ENCODE results near the gene SPTBN5.

The SPTBN5 gene

DNA sequence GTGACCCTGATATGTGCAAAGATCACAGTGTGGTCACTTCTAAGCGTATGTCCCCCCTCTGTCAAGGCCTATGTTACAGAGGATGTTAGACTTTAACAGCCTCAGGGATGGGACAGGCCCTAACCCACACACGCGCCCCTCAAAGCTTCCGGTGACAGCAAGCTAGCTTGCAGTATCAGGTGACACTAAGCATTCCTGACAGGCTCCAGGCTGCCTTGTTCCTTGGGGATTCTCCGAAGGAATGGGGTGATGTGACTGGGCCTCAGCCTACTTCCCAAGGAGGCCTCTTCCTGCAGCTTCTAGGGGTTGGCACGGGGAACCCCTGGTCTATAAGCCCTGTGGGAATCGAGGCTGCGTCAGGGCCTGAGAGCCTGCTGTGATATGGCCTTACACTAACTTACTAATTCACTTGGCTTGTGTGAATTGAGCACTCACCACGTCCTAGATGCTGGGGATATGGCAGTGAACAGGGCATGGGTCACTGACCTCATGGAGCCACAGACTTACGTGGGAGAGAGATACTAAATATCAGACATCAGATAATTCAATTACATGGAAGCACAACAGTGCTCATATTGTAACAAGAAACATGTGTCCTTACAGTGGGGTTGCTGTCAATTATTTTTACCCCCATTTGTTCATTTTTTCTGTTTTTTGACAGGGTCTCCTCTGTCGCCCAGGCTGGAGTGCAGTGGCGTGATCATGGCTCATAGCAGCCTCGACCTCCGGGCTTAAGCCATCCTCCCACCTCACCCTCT, 11.4 kb upstream of the SPTBN5 start:
- Mint-ChIP-seq H3K9me3 (no peaks in the 10 kb centered on the region), H3K4me3 (peak overlapping the region; percentile 53), H3K27ac (peak overlapping the region; percentile 81), H3K27me3 (ENCODE audit: low read depth, poor library complexity) (no peaks in the 10 kb centered on the region), H3K4me1 (peaks cover 41% of the 10 kb centered on the region), H3K36me3 (ENCODE audit: low read depth) (peaks cover 11% of the 10 kb centered on the region)
- peak; percentile 58 for DNase-seq
- TF ChIP-seq, protein P1, sequence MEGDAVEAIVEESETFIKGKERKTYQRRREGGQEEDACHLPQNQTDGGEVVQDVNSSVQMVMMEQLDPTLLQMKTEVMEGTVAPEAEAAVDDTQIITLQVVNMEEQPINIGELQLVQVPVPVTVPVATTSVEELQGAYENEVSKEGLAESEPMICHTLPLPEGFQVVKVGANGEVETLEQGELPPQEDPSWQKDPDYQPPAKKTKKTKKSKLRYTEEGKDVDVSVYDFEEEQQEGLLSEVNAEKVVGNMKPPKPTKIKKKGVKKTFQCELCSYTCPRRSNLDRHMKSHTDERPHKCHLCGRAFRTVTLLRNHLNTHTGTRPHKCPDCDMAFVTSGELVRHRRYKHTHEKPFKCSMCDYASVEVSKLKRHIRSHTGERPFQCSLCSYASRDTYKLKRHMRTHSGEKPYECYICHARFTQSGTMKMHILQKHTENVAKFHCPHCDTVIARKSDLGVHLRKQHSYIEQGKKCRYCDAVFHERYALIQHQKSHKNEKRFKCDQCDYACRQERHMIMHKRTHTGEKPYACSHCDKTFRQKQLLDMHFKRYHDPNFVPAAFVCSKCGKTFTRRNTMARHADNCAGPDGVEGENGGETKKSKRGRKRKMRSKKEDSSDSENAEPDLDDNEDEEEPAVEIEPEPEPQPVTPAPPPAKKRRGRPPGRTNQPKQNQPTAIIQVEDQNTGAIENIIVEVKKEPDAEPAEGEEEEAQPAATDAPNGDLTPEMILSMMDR (IDR thresholded peaks at IDR 0.05), result no peak

DNA sequence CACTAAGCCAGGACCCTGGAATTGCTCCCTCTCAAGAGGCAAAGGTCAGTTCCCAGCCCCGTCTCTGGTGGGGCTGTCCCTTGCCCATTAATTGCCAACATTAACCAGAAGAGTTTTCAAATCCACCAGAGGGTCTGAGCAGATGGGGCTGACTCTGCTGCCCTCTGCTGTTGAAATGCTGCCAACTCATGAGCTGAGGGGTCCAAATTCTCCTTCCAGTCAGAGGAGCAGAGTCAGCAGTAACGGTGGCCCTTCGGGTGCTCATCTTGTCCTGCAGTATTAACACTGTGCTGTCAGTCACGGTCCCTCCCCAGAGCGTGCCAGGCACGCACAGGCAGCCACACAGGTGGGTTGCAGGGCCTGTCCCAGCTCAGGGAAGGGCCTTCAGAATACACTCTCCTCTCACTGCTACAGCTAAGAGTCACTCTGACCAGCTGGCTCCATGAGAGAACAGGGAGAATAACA, 10.7 kb upstream of the SPTBN5 start:
- no peaks in the 10 kb centered on the region for H3K27me3 Mint-ChIP-seq (ENCODE audit: low read depth, poor library complexity)
- H3K4me3 Mint-ChIP-seq, result peak overlapping the region; percentile 53
- peak overlapping the region; percentile 81 for H3K27ac Mint-ChIP-seq
- peaks cover 41% of the 10 kb centered on the region for H3K4me1 Mint-ChIP-seq
- H3K9me3 Mint-ChIP-seq, result no peaks in the 10 kb centered on the region
- DNase-seq, result peak; percentile 78
- TF ChIP-seq, protein P1 (IDR thresholded peaks at IDR 0.05), result peak; percentile 94
- peaks cover 11% of the 10 kb centered on the region for H3K36me3 Mint-ChIP-seq (ENCODE audit: low read depth)

DNA sequence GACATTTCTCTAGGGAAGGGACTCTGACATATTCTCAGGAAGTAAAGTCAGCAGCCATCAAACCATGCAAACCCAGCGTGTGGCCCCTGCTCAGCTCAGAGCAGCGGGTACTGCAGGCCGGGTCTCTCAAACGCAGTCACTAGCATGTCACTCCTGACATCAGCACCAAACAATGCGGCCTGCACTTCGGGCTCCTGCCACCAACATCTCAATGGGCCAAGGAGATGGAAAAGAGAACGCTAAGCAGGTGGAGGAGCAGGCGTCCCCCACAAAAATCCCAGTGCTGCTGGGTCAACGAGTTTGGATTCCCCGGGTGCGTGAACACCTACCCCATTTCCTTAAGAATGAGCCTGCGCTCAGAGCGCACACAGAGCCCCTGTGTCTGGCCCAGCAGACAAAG, 9.9 kb upstream of the SPTBN5 start:
- Mint-ChIP-seq H3K4me3 (no peak overlapping the region), H3K27me3 (ENCODE audit: low read depth, poor library complexity) (no peaks in the 10 kb centered on the region), H3K36me3 (ENCODE audit: low read depth) (peaks cover 11% of the 10 kb centered on the region), H3K27ac (no peak overlapping the region), H3K4me1 (peaks cover 41% of the 10 kb centered on the region), H3K9me3 (no peaks in the 10 kb centered on the region)
- DNase-seq, result no peak
- TF ChIP-seq, protein P1 (IDR thresholded peaks at IDR 0.05), result no peak

DNA sequence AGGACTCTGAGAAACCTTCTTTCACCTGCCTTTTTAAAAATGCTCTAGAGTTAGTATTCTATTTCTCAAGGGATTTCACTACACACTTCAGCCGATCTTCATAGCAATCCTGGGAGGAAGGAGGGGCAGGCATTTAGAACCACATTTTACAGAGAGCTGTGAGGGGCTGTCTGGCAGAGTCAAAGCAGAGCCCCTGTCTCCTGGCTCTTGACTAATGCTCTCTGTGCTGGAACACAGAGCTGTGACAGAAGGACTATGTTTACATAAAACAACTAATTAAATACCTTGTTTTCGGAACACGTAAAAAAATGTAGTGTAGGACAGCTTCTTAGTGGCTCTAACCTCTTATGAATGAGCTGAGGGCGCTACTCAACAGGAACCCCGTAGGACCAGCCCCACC, 7.6 kb upstream of the SPTBN5 start:
- Mint-ChIP-seq H3K4me3 (no peak overlapping the region), H3K27ac (peak overlapping the region; percentile 30), H3K9me3 (no peaks in the 10 kb centered on the region), H3K27me3 (ENCODE audit: low read depth, poor library complexity) (no peaks in the 10 kb centered on the region), H3K4me1 (peaks cover 60% of the 10 kb centered on the region), H3K36me3 (ENCODE audit: low read depth) (peaks cover 11% of the 10 kb centered on the region)
- DNase-seq, result no peak
- TF ChIP-seq, protein P1 (IDR thresholded peaks at IDR 0.05), result no peak

DNA sequence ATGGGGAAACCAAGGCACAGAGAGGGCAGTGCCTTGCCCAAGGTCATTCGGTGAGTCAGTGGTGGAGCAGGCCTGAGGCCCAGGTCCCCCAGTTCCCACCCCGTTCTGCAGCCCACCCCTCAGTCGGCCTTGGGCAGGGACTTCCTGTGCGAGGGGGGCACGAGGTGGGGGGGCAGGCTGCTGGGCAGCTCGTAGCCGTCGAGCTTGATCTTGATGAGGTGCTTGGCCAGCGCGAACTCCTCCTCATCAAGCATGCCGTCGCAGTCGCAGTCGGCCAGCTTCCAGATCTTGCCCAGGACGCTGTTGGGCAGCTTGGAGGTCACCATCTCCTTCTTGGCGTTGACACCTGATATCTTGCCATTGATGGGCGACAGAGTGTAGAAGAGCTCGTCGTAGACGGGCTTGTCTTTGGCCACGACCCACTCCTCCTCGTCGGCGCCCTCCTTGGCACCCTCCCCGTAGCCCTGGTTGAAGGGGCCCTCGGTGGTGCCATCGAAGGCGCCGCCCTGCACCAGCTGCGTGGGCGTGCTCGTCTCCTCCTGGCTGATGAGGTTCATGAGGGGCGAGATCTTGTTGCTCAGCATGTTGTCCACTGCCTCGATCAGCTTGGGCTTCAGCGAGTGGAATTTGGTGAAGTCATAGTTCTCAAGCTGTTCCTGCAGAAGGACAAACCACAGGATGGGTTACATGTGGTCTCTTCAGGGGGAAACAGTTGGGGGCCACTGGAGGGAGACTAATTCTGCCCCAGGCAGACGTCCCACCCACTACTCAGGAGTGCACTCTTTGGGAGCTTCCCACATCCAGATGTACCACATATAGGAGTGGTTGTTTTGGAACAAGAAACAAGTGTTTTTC, 6.9 kb upstream of the SPTBN5 start:
- Mint-ChIP-seq H3K4me3 (no peak overlapping the region), H3K27me3 (ENCODE audit: low read depth, poor library complexity) (no peaks in the 10 kb centered on the region), H3K9me3 (no peaks in the 10 kb centered on the region), H3K27ac (no peak overlapping the region), H3K36me3 (ENCODE audit: low read depth) (peaks cover 11% of the 10 kb centered on the region), H3K4me1 (peaks cover 57% of the 10 kb centered on the region)
- no peak for DNase-seq
- TF ChIP-seq, protein P1 (IDR thresholded peaks at IDR 0.05), result no peak
